WTC11 (cell line): Measurements from ENCODE around the gene RNF183. TPM values are rescaled to one million over a fixed set of nuclear protein-coding genes. Genes with fewer than 3 reads are reported as not detected.

Source experiments
- ATAC-seq: fragments of 200-7000 bp; cut with Tn5 transposase; 2 replicates; pipeline ENCODE4 v1.10.0; 2021; ENCODE audit warnings: mild to moderate bottlenecking, moderate library complexity
- CTCF ChIA-PET: fragments of 300-600 bp; sonication (Branson Sonifier 250); formaldehyde crosslinking; loops from one replicate; lab custom pipeline; 2021; ENCODE audit warnings: antibody characterized with exemption; lab: Charles Lee
- POLR2A ChIA-PET: fragments of 350-600 bp; sonication (Branson Sonifier 250); formaldehyde crosslinking; loops from one replicate; lab custom pipeline; 2021; ENCODE audit warnings: antibody characterized with exemption; lab: Charles Lee
- DNase-seq: peaks from one replicate; pipeline ENCODE4 v3.0.0; 2021; ENCODE audit warnings: low spot score
- H3K27ac Mint-ChIP-seq: 2 replicates; pipeline ENCODE4 v1.8.0; 2021; ENCODE audit warnings: mixed read lengths
- H3K27me3 Mint-ChIP-seq: 2 replicates; pipeline ENCODE4 v1.8.0; 2021; ENCODE audit warnings: low read depth, mild to moderate bottlenecking, moderate library complexity, mixed read lengths
- H3K36me3 Mint-ChIP-seq: 2 replicates; pipeline ENCODE4 v1.8.0; 2021; ENCODE audit warnings: mixed read lengths
- H3K4me1 Mint-ChIP-seq: 2 replicates; pipeline ENCODE4 v1.8.0; 2022; ENCODE audit warnings: mixed read lengths
- H3K4me3 Mint-ChIP-seq: 2 replicates; pipeline ENCODE4 v1.8.0; 2021; ENCODE audit warnings: mild to moderate bottlenecking, moderate library complexity, mixed read lengths
- H3K9me3 Mint-ChIP-seq: 2 replicates; pipeline ENCODE4 v1.8.0; 2021; ENCODE audit warnings: mixed read lengths
- ATF1 ChIP-seq: sonication (generic); formaldehyde crosslinking; IDR thresholded peaks from 2 replicates; pipeline ENCODE4 v1.8.1; 2023; ENCODE audit warnings: mild to moderate bottlenecking, moderate library complexity, missing genetic modification reagents
- CBFB ChIP-seq: sonication (generic); formaldehyde crosslinking; IDR thresholded peaks from 2 replicates; pipeline ENCODE4 v1.8.1; 2022; ENCODE audit warnings: mild to moderate bottlenecking, low read depth, missing genetic modification reagents
- EMX1 ChIP-seq: fragments of 250-450 bp; sonication (Bioruptor Pico); IDR thresholded peaks from 2 replicates; pipeline ENCODE4 v1.8.0; 2021; ENCODE audit warnings: mild to moderate bottlenecking
- ESRRA ChIP-seq: sonication (generic); formaldehyde crosslinking; IDR thresholded peaks from 2 replicates; pipeline ENCODE4 v1.8.1; 2022; ENCODE audit warnings: mild to moderate bottlenecking, missing genetic modification reagents, borderline replicate concordance
- FOXP1 ChIP-seq: sonication (generic); formaldehyde crosslinking; IDR thresholded peaks from 2 replicates; pipeline ENCODE4 v1.8.0; 2022; ENCODE audit warnings: missing genetic modification reagents, mild to moderate bottlenecking, moderate library complexity, borderline replicate concordance
- GABPB1 ChIP-seq: sonication (generic); formaldehyde crosslinking; IDR thresholded peaks from 2 replicates; pipeline ENCODE4 v1.8.1; 2023; ENCODE audit warnings: mild to moderate bottlenecking, missing genetic modification reagents
- JAZF1 ChIP-seq: fragments of 250-450 bp; sonication (Bioruptor Pico); IDR thresholded peaks from 2 replicates; pipeline ENCODE4 v1.9.0; 2021; ENCODE audit warnings: moderate library complexity, mild to moderate bottlenecking, inconsistent platforms
- NFE2L1 ChIP-seq: sonication (generic); formaldehyde crosslinking; IDR thresholded peaks from 2 replicates; pipeline ENCODE4 v1.8.1; 2023; ENCODE audit warnings: missing genetic modification reagents
- NFYB ChIP-seq: sonication (generic); formaldehyde crosslinking; conservative IDR thresholded peaks from 2 replicates; pipeline ENCODE4 v1.8.0; 2022; ENCODE audit warnings: low read depth, missing genetic modification reagents
- OVOL2 ChIP-seq: fragments of 250-450 bp; sonication (Bioruptor Pico); IDR thresholded peaks from 2 replicates; pipeline ENCODE4 v1.9.0; 2021; ENCODE audit warnings: mild to moderate bottlenecking, borderline replicate concordance
- RELA ChIP-seq: sonication (generic); formaldehyde crosslinking; IDR thresholded peaks from 2 replicates; pipeline ENCODE4 v1.8.1; 2022; ENCODE audit warnings: missing genetic modification reagents, mild to moderate bottlenecking, borderline replicate concordance
- SMAD4 ChIP-seq: sonication (generic); formaldehyde crosslinking; IDR thresholded peaks from 2 replicates; pipeline ENCODE4 v1.8.0; 2022; ENCODE audit warnings: mild to moderate bottlenecking, missing genetic modification reagents
- TCF7 ChIP-seq: sonication (generic); formaldehyde crosslinking; IDR thresholded peaks from 2 replicates; pipeline ENCODE4 v1.8.0; 2022; ENCODE audit warnings: mild to moderate bottlenecking, low read depth, missing genetic modification reagents, moderate library complexity
- ZNF219 ChIP-seq: sonication (generic); formaldehyde crosslinking; IDR thresholded peaks from 2 replicates; pipeline ENCODE4 v1.8.0; 2023; ENCODE audit warnings: missing genetic modification reagents, mild to moderate bottlenecking, borderline replicate concordance
- ZNF396 ChIP-seq: fragments of 250-450 bp; sonication (Bioruptor Pico); IDR thresholded peaks from 2 replicates; pipeline ENCODE4 v1.8.0; 2021; ENCODE audit warnings: mild to moderate bottlenecking, moderate library complexity, borderline replicate concordance
- ZNF671 ChIP-seq: fragments of 250-450 bp; sonication (Bioruptor Pico); IDR thresholded peaks from 2 replicates; pipeline ENCODE4 v1.8.0; 2021; ENCODE audit warnings: mild to moderate bottlenecking
- total RNA-seq: library from RNA; stranded (reverse); gene quantifications from 3 replicates; pipeline ENCODE4 v1.2.3, GENCODE V29; 2021
- TF ChIP-seq, protein P1 (sequence below): sonication (generic); formaldehyde crosslinking; IDR thresholded peaks from 2 replicates; pipeline ENCODE4 v1.8.1; 2023; ENCODE audit warnings: mild to moderate bottlenecking, missing genetic modification reagents
- TF ChIP-seq, protein P2 (sequence below): fragments of 250-450 bp; sonication (Bioruptor Pico); IDR thresholded peaks from 2 replicates; pipeline ENCODE4 v1.9.0; 2021; ENCODE audit warnings: mild to moderate bottlenecking
- TF ChIP-seq, protein P3 (sequence below): fragments of 250-450 bp; sonication (Bioruptor Pico); IDR thresholded peaks from 2 replicates; pipeline ENCODE4 v2.1.2; 2022; ENCODE audit warnings: mild to moderate bottlenecking, moderate library complexity
- TF ChIP-seq, protein P4 (sequence below): sonication (generic); formaldehyde crosslinking; IDR thresholded peaks from 2 replicates; pipeline ENCODE4 v1.8.1; 2023; ENCODE audit warnings: mild to moderate bottlenecking, missing genetic modification reagents
- TF ChIP-seq, protein P5 (sequence below): sonication (generic); formaldehyde crosslinking; IDR thresholded peaks from 2 replicates; pipeline ENCODE4 v1.8.1; 2022; ENCODE audit warnings: low read depth, mild to moderate bottlenecking, moderate library complexity, missing genetic modification reagents, borderline replicate concordance

Gene RNF183
- total RNA-seq, 1 experiment from 2014 or later, result 0.17 TPM

DNA sequence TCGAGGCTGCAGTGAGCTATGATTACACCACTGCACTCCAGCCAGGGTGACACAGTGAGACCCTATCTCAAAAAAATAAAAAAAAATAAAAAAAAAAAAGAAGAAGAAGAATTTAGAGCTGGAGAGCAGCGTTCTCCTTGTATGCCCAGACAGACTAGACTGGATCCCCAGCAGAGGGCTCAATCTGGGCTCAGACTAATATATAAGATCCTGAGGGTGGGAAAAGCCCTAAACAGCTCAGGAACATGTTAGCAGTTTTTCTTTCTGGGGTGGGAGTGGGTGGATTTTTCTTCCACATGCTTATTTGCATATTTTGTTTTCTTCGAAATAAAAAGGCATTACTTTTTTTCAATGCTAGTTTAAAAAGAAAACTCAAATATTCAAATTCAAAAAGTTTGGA lies 45.3 kb upstream of the RNF183 start:
- TF ChIP-seq, protein P1, sequence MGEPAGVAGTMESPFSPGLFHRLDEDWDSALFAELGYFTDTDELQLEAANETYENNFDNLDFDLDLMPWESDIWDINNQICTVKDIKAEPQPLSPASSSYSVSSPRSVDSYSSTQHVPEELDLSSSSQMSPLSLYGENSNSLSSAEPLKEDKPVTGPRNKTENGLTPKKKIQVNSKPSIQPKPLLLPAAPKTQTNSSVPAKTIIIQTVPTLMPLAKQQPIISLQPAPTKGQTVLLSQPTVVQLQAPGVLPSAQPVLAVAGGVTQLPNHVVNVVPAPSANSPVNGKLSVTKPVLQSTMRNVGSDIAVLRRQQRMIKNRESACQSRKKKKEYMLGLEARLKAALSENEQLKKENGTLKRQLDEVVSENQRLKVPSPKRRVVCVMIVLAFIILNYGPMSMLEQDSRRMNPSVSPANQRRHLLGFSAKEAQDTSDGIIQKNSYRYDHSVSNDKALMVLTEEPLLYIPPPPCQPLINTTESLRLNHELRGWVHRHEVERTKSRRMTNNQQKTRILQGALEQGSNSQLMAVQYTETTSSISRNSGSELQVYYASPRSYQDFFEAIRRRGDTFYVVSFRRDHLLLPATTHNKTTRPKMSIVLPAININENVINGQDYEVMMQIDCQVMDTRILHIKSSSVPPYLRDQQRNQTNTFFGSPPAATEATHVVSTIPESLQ (CRISPR knock-in tag), result no peak
- TF ChIP-seq JAZF1 (CRISPR knock-in tag) (no peak), CBFB (CRISPR knock-in tag) (no peak), ESRRA (CRISPR knock-in tag) (no peak), SMAD4 (CRISPR knock-in tag) (no peak), ATF1 (no peak), EMX1 (CRISPR knock-in tag) (no peak)
- TF ChIP-seq, protein P2, sequence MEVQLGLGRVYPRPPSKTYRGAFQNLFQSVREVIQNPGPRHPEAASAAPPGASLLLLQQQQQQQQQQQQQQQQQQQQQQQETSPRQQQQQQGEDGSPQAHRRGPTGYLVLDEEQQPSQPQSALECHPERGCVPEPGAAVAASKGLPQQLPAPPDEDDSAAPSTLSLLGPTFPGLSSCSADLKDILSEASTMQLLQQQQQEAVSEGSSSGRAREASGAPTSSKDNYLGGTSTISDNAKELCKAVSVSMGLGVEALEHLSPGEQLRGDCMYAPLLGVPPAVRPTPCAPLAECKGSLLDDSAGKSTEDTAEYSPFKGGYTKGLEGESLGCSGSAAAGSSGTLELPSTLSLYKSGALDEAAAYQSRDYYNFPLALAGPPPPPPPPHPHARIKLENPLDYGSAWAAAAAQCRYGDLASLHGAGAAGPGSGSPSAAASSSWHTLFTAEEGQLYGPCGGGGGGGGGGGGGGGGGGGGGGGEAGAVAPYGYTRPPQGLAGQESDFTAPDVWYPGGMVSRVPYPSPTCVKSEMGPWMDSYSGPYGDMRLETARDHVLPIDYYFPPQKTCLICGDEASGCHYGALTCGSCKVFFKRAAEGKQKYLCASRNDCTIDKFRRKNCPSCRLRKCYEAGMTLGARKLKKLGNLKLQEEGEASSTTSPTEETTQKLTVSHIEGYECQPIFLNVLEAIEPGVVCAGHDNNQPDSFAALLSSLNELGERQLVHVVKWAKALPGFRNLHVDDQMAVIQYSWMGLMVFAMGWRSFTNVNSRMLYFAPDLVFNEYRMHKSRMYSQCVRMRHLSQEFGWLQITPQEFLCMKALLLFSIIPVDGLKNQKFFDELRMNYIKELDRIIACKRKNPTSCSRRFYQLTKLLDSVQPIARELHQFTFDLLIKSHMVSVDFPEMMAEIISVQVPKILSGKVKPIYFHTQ (CRISPR knock-in tag), result no peak
- Mint-ChIP-seq H3K27me3 (peaks cover 43% of the 10 kb centered on the region), H3K27ac (no peak overlapping the region), H3K4me3 (0 out of 2 replicates have a peak overlapping the region, but pooled peaks have one; percentile 16), H3K36me3 (no peaks in the 10 kb centered on the region), H3K4me1 (peaks cover 19% of the 10 kb centered on the region), H3K9me3 (no peaks in the 10 kb centered on the region)
- no peak for DNase-seq
- ChIA-PET CTCF (interaction anchor here (0.8 to 3.0 kb wide), 10 partner anchors 8 to 307 kb away, joined by 3 to 16 read pairs (median 4); partner anchors contain the start of genes ALAD, CDC26, PRPF4 and RGS3), POLR2A (interaction anchor here (0.6 to 1.5 kb wide), 2 partner anchors 8 to 1198 kb away, joined by 3 to 15 read pairs; partner anchors contain the start of gene WDR31)
- ATAC-seq, result no peak

DNA sequence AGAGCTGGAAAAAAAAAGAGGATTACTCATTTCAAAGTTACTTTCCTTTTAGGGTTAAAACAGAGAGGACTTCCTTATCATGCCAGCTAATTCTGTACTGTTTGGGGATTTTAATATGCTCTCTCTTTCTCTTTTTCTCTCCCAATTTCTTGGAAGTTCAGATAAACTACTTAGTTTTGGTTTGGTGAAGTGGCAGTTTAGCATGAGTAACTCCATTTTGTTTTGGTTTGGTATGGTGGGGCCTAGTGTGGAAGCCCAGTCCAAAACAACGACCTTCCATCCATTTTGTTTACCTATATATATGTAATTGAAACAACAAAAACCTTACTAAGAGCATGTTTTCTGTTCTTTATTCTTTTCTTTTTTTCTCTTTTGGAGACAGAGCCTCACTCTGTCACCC lies 42.5 kb upstream of the RNF183 start:
- DNase-seq, result no peak
- TF ChIP-seq, protein P2 (CRISPR knock-in tag), result no peak
- TF ChIP-seq TCF7 (CRISPR knock-in tag), result no peak
- no peak for TF ChIP-seq FOXP1 (CRISPR knock-in tag)
- TF ChIP-seq, protein P3, sequence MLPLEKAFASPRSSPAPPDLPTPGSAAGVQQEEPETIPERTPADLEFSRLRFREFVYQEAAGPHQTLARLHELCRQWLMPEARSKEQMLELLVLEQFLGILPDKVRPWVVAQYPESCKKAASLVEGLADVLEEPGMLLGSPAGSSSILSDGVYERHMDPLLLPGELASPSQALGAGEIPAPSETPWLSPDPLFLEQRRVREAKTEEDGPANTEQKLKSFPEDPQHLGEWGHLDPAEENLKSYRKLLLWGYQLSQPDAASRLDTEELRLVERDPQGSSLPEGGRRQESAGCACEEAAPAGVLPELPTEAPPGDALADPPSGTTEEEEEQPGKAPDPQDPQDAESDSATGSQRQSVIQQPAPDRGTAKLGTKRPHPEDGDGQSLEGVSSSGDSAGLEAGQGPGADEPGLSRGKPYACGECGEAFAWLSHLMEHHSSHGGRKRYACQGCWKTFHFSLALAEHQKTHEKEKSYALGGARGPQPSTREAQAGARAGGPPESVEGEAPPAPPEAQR (CRISPR knock-in tag), result no peak
- TF ChIP-seq ZNF671 (CRISPR knock-in tag), result no peak
- no peak for TF ChIP-seq NFYB (CRISPR knock-in tag)
- no peak for TF ChIP-seq CBFB (CRISPR knock-in tag)
- TF ChIP-seq, protein P4, sequence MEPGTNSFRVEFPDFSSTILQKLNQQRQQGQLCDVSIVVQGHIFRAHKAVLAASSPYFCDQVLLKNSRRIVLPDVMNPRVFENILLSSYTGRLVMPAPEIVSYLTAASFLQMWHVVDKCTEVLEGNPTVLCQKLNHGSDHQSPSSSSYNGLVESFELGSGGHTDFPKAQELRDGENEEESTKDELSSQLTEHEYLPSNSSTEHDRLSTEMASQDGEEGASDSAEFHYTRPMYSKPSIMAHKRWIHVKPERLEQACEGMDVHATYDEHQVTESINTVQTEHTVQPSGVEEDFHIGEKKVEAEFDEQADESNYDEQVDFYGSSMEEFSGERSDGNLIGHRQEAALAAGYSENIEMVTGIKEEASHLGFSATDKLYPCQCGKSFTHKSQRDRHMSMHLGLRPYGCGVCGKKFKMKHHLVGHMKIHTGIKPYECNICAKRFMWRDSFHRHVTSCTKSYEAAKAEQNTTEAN (CRISPR knock-in tag), result no peak
- TF ChIP-seq ZNF219, result no peak
- no peak for TF ChIP-seq OVOL2 (CRISPR knock-in tag)
- TF ChIP-seq, protein P5, sequence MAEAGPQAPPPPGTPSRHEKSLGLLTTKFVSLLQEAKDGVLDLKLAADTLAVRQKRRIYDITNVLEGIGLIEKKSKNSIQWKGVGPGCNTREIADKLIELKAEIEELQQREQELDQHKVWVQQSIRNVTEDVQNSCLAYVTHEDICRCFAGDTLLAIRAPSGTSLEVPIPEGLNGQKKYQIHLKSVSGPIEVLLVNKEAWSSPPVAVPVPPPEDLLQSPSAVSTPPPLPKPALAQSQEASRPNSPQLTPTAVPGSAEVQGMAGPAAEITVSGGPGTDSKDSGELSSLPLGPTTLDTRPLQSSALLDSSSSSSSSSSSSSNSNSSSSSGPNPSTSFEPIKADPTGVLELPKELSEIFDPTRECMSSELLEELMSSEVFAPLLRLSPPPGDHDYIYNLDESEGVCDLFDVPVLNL (CRISPR knock-in tag), result no peak
- TF ChIP-seq NFE2L1 (CRISPR knock-in tag), result no peak
- no peak for TF ChIP-seq GABPB1
- TF ChIP-seq ZNF396 (CRISPR knock-in tag), result no peak
- no peak for TF ChIP-seq RELA (CRISPR knock-in tag)
- no peaks in the 10 kb centered on the region for H3K9me3 Mint-ChIP-seq
- no peaks in the 10 kb centered on the region for H3K36me3 Mint-ChIP-seq
- ChIA-PET CTCF (no interaction called here), POLR2A (no interaction called here)
- H3K27ac Mint-ChIP-seq, result no peak overlapping the region
- no peak for ATAC-seq
- no peak overlapping the region for H3K4me3 Mint-ChIP-seq
- H3K4me1 Mint-ChIP-seq, result peaks cover 11% of the 10 kb centered on the region
- H3K27me3 Mint-ChIP-seq, result peaks cover 63% of the 10 kb centered on the region
